ENCODE data around the gene LTBP1.

DNA sequence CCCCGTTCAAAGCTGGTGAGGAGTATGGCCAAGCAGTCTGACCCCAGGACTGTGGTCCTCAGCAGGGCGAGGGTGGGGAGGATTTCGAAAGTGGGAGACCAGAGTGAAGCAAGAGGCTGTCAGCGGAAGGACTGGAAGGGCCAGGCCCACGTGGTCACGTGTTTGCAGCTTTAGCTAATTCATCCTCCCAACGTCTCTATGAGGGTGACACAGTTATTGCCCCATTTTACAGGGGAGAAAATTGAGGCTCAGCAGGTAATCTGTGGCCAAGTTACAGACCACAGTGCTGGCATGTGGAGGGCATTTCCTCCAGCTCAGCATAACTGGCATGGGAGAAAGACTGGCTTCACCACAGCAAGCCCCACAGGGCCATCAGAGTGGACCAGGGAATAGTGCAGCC lies 45.4 kb upstream of the LTBP1 start:
- TF ChIP-seq EP300 (IDR thresholded peaks at IDR 0.05) (no peak), POLR2A (IDR thresholded peaks at IDR 0.05) (no peak)
- TF ChIP-seq, protein P1, sequence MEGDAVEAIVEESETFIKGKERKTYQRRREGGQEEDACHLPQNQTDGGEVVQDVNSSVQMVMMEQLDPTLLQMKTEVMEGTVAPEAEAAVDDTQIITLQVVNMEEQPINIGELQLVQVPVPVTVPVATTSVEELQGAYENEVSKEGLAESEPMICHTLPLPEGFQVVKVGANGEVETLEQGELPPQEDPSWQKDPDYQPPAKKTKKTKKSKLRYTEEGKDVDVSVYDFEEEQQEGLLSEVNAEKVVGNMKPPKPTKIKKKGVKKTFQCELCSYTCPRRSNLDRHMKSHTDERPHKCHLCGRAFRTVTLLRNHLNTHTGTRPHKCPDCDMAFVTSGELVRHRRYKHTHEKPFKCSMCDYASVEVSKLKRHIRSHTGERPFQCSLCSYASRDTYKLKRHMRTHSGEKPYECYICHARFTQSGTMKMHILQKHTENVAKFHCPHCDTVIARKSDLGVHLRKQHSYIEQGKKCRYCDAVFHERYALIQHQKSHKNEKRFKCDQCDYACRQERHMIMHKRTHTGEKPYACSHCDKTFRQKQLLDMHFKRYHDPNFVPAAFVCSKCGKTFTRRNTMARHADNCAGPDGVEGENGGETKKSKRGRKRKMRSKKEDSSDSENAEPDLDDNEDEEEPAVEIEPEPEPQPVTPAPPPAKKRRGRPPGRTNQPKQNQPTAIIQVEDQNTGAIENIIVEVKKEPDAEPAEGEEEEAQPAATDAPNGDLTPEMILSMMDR (IDR thresholded peaks at IDR 0.05) = no peak
